MM.1S (cell line): ENCODE results near the gene TP53AIP1.
A peak's percentile ranks its signal among the peaks of the same experiment; 100 is the strongest.

ENCODE experiments used
- DNase-seq: peaks from one replicate; pipeline ENCODE4 v3.0.0-alpha.2; 2015
- H2AFZ ChIP-seq: fragments of 300-600 bp; sonication (generic); 2 replicates; pipeline ENCODE4 v1.6.0; 2016; ENCODE audit warnings: antibody characterized with exemption, low read length
- H3F3A ChIP-seq: fragments of 300-600 bp; sonication (generic); 2 replicates; pipeline ENCODE4 v1.6.1; 2016; ENCODE audit warnings: mild to moderate bottlenecking, antibody characterized with exemption, low read length, moderate library complexity, mixed read lengths; ENCODE audit not compliant: insufficient read depth
- H3K27ac ChIP-seq: fragments of 300-600 bp; sonication (generic); 2 replicates; pipeline ENCODE4 v1.5.1; 2016; ENCODE audit warnings: mild to moderate bottlenecking, low read length
- H3K27me3 ChIP-seq: fragments of 300-600 bp; sonication (generic); replicated peaks from 2 replicates; pipeline ENCODE4 v1.6.0; 2016; ENCODE audit warnings: low read length; ENCODE audit not compliant: insufficient read depth
- H3K36me3 ChIP-seq: fragments of 300-600 bp; sonication (generic); replicated peaks from 2 replicates; pipeline ENCODE4 v1.6.1; 2016; ENCODE audit warnings: mild to moderate bottlenecking, low read length, mixed read lengths; ENCODE audit not compliant: insufficient read depth
- H3K4me1 ChIP-seq: fragments of 300-600 bp; sonication (generic); 2 replicates; pipeline ENCODE4 v1.6.1; 2016; ENCODE audit warnings: low read length, mixed read lengths
- H3K4me2 ChIP-seq: fragments of 300-600 bp; sonication (generic); 2 replicates; pipeline ENCODE4 v1.6.0; 2016; ENCODE audit warnings: low read depth, low read length
- H3K4me3 ChIP-seq: fragments of 300-600 bp; sonication (generic); 2 replicates; pipeline ENCODE4 v1.5.1; 2016; ENCODE audit warnings: low read length, mixed read lengths
- H3K79me2 ChIP-seq: fragments of 300-600 bp; sonication (generic); 2 replicates; pipeline ENCODE4 v1.6.1; 2016; ENCODE audit warnings: mixed run types, low read length, mixed read lengths
- H3K9ac ChIP-seq: fragments of 300-600 bp; sonication (generic); 2 replicates; pipeline ENCODE4 v1.6.1; 2016; ENCODE audit warnings: low read length, mixed read lengths
- H3K9me2 ChIP-seq: fragments of 300-600 bp; sonication (generic); replicated peaks from 2 replicates; pipeline ENCODE4 v1.6.1; 2016; ENCODE audit warnings: mild to moderate bottlenecking, low read length, mixed read lengths; ENCODE audit not compliant: insufficient read depth
- H3K9me3 ChIP-seq: fragments of 300-600 bp; sonication (generic); replicated peaks from 2 replicates; pipeline ENCODE4 v1.6.1; 2016; ENCODE audit warnings: mild to moderate bottlenecking, low read length, mixed read lengths; ENCODE audit not compliant: insufficient read depth
- H4K20me1 ChIP-seq: fragments of 300-600 bp; sonication (generic); 2 replicates; pipeline ENCODE4 v1.6.1; 2016; ENCODE audit warnings: mild to moderate bottlenecking, low read length, moderate library complexity, mixed read lengths; ENCODE audit not compliant: insufficient read depth
- EZH2 ChIP-seq: fragments of 300-600 bp; sonication (generic); optimal IDR thresholded peaks from 2 replicates; pipeline ENCODE3; 2017; ENCODE audit warnings: low read depth, mild to moderate bottlenecking, antibody characterized with exemption, low read length, mixed read lengths
- EZH2phosphoT487 ChIP-seq: fragments of 300-600 bp; sonication (generic); IDR thresholded peaks from 2 replicates; pipeline ENCODE4 v1.6.1; 2018; ENCODE audit warnings: antibody characterized with exemption, low read length
- TF ChIP-seq, protein P1 (sequence below): fragments of 300-600 bp; sonication (generic); IDR thresholded peaks from 2 replicates; pipeline ENCODE4 v1.5.1; 2016; ENCODE audit warnings: antibody characterized with exemption, low read length, mixed read lengths

Gene TP53AIP1

GRCh38 chr11:128949791-128950454 lies 7.3 kb upstream of the TP53AIP1 start:
- Histone ChIP-seq H3K79me2 (no peaks in the 10 kb centered on the region), H3K9me3 (no peaks in the 10 kb centered on the region), H3K9ac (no peak overlapping the region), H3K36me3 (no peaks in the 10 kb centered on the region), H3F3A (no peaks in the 10 kb centered on the region; the same call in 1 of the 2 replicates), H3K27me3 (no peaks in the 10 kb centered on the region), H3K9me2 (no peaks in the 10 kb centered on the region), H4K20me1 (no peaks in the 10 kb centered on the region), H3K4me2 (no peak overlapping the region), H3K27ac (no peak overlapping the region), H2AFZ (no peak overlapping the region), H3K4me3 (no peak overlapping the region), H3K4me1 (no peaks in the 10 kb centered on the region)
- TF ChIP-seq, protein P1, sequence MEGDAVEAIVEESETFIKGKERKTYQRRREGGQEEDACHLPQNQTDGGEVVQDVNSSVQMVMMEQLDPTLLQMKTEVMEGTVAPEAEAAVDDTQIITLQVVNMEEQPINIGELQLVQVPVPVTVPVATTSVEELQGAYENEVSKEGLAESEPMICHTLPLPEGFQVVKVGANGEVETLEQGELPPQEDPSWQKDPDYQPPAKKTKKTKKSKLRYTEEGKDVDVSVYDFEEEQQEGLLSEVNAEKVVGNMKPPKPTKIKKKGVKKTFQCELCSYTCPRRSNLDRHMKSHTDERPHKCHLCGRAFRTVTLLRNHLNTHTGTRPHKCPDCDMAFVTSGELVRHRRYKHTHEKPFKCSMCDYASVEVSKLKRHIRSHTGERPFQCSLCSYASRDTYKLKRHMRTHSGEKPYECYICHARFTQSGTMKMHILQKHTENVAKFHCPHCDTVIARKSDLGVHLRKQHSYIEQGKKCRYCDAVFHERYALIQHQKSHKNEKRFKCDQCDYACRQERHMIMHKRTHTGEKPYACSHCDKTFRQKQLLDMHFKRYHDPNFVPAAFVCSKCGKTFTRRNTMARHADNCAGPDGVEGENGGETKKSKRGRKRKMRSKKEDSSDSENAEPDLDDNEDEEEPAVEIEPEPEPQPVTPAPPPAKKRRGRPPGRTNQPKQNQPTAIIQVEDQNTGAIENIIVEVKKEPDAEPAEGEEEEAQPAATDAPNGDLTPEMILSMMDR, result no peak
- TF ChIP-seq EZH2, result no peak
- TF ChIP-seq EZH2phosphoT487, result no peak
- DNase-seq, result no peak

DNA sequence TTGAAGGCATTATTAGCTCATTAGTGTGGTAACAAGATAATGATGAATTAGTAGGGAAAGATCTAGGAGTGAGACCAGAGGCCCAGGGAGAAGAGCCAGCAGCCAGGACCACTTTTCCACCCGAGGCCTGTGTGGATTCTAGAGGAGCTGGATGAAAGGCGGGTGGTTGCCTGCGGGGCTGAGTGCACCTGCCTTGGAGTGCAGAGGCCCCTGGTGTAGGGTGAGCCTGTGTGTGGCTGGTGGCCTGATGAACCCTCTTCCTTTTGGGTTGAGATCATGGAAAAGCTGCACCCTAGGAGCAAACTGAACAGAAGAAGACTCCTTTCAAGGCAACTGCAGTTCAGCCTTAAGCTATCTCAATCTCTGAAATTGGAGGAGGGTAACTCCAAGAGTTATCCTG lies 5.9 kb upstream of the TP53AIP1 start:
- Histone ChIP-seq H3K9me2 (no peaks in the 10 kb centered on the region), H3K27ac (no peak overlapping the region), H3F3A (no peaks in the 10 kb centered on the region; the same call in 1 of the 2 replicates), H3K9ac (no peak overlapping the region), H3K79me2 (no peaks in the 10 kb centered on the region), H4K20me1 (no peaks in the 10 kb centered on the region), H3K4me1 (no peaks in the 10 kb centered on the region), H2AFZ (no peak overlapping the region), H3K4me3 (no peak overlapping the region), H3K4me2 (no peak overlapping the region), H3K9me3 (no peaks in the 10 kb centered on the region), H3K27me3 (no peaks in the 10 kb centered on the region), H3K36me3 (no peaks in the 10 kb centered on the region)
- TF ChIP-seq, protein P1, result 0 out of 2 replicates have a peak, but pooled peaks have one; percentile 11
- TF ChIP-seq EZH2phosphoT487 (no peak), EZH2 (no peak)
- DNase-seq, result peak; percentile 4

DNA sequence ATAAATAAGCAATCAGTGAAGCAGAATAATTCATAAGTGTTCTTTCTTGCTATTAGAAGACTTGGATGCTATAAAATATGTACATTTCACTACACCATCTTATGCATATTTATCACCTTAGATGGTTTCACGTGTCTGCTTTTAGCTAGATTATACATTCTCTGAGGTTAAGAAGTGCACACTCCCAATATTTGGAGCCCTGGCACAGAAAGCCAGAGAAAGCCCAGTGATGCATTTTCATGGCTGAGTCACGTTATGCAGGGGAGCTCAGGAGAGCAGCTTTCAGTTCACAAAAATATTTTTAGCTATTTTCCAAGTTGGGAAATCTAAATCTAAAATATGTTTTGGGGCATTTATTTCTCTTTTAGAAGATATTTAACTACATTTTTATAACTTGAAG lies 5.1 kb upstream of the TP53AIP1 start:
- Histone ChIP-seq H3K9ac (no peak overlapping the region), H2AFZ (no peak overlapping the region), H3K4me3 (no peak overlapping the region), H3K27me3 (no peaks in the 10 kb centered on the region), H3F3A (no peaks in the 10 kb centered on the region; the same call in 1 of the 2 replicates), H3K79me2 (no peaks in the 10 kb centered on the region), H3K27ac (no peak overlapping the region), H3K36me3 (no peaks in the 10 kb centered on the region), H3K4me2 (no peak overlapping the region), H4K20me1 (no peaks in the 10 kb centered on the region), H3K9me2 (no peaks in the 10 kb centered on the region), H3K9me3 (no peaks in the 10 kb centered on the region), H3K4me1 (no peaks in the 10 kb centered on the region)
- peak; percentile 5 for DNase-seq
- TF ChIP-seq, protein P1, result no peak
- TF ChIP-seq EZH2phosphoT487 (no peak), EZH2 (no peak)
